ENCODE data around the gene AUTS2.

AUTS2 gene

DNA sequence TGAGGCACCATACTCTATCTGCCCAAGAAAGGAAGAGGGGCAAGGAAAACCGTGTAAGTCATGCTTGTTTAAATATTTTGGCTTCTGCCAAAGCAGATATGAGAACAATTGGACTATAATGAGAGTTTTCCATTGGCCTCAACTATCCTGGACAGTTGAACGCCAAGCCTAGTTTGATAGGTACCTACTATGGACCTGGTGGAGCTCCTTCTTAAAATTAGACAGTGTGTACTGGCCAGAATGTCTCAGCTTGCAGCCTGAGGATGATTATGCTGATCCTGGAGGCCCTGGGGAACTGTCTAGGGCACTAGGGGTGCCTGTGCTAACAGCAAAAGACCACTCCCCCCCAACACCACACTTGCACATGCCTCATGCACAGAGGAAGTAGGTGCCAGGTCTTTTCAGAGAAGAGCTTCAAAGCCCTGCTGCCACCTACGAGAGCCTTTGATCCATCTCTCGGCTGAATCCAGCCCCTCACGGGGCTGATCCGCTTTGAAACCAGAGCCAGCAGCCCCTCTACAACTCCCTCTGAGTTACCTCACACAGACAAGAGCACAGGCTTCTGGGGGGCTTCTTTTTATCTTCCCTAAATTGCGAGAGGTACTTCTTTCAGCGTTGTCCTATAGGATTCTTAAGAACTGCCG, 1059.8 kb downstream of the AUTS2 start:
- DNase-seq, result no peak

DNA sequence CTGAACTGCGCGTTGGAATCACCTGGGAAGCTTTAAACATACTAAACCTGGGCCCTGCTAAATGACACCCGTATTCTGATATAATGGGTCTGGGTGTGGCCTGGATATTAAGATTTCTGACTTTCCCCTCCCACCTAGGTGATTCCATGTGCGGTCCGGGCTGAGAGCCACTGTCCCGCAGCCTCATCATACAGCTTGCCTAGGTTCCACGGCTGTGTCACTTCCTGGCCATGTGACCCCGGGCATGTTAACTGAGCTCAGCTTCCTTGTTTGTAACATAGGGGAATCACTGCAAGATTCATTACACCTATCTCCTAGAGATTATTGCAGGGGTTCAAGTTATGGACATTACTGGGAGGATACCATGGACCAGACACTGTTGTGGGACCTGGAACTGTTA, 1061.0 kb downstream of the AUTS2 start:
- DNase-seq, result no peak

DNA sequence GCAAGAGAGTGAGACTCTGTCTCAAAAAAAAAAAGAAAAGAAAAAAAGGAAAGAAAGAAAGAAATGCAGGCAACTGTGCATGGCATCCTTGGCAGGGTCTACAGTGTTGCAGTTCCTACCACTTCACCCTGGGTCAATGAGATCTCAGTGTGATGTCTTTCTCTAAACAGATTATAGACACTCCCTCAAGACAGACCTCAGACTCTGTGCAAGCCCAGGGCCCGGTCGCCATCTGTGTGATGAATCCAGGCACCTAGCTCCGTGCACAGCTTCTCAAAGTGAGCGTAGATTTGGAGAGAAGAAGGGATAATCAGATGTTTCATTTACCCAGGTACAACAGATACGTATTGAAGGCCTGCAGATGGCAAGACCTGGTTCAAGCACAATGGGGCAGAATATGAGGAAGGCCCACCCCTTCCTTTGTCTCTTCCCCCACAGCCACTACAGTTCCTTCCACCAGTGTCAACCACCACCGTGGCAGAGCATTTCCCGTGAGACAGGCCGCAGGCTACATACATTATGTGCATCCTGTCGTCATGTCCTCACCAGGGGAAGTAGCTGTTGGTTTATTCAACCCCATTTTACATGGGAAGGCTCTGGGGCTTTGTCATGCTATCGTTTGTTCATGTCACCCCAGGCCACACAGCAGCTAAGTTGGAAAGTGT, 1062.0 kb downstream of the AUTS2 start:
- peak; percentile 3 for DNase-seq

DNA sequence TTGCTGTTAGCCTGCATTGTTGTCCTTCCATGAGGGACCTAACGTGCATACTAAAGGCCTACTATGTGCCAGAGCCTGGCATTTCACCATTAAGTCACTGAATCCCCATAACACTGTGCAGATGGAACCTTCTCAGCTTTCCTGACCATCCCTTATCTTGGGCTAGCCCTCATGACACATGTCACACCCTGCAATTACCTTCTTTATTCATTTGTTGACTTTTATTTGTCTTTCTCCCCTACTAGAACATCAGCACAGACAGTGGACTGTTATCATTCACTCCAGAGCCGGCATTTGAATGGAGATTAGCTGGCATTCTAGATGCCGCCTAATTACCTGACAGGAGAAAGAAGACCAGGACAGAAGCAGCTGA, 1062.5 kb downstream of the AUTS2 start:
- DNase-seq, result no peak

GRCh38 chr7:70663680-70664079, 1065.4 kb downstream of the AUTS2 start:
- no peak for DNase-seq

DNA sequence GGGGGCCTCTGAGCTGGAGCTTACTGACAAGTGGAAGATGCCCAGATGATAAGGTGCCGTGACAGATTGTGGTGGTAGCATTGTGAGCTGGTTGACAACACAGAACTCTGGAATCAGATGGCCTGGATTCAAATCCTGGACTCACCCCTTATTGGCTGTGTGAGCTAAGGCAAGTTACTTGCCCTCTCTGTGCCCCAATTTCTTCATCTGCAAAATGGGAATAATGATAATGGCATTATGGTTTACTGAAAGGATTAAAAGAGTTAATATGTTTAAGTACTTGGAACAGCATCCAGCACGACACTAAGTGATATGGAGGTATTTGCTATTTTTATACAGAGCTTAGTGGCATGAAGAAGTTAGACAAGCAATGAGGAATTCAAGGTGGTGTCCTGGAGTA, 1067.7 kb downstream of the AUTS2 start:
- no peak for DNase-seq

- DNase-seq, result no peak
Measured at GRCh38 chr7:70667406-70667805, 1069.1 kb downstream of the AUTS2 start.

DNA sequence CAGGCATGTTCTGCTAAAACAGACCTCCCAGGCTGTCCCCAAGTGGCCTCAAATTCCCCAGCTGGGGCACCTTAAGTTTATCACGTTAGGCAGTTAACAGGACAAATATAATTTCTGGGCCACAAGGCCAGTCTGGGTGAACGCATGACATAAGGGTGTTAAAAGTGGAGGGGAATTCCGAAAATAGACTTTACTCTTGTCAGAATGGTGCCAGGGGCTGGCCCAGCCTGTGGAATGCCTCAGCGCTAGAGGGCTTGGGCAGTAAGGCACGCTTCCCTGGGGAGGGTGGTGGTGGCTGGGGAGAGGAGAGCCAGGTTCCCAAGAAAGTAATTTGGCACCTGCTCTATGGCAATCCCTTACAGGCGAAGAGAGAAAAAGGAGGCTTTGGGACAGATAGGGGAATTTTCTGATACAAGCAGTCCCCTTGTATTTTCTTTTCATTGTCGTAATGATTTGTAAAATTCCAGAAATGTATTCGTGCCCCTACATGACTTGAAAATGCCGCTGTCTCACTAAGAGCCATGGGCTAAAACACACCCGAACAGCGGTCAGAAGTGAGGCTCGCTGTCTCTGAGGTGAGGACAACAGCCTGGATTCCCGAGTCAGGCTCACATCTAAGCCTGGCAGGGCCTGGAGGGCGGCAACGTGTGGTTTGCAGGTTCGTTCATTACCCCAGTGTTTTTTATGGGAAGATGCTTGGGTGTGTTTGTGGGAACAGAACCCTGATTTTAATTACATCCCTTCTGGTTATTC, 1070.5 kb downstream of the AUTS2 start:
- DNase-seq, result no peak

- no peak for DNase-seq
Measured at GRCh38 chr7:70669854-70670253, 1071.6 kb downstream of the AUTS2 start.

GRCh38 chr7:70670288-70670687, 1072.0 kb downstream of the AUTS2 start:
- no peak for DNase-seq

GRCh38 chr7:70673778-70674570, 1075.7 kb downstream of the AUTS2 start:
- no peak for DNase-seq

- DNase-seq, result no peak
Measured at GRCh38 chr7:70674571-70675010, 1076.3 kb downstream of the AUTS2 start.

- no peak for DNase-seq
Measured at GRCh38 chr7:70676243-70676642, 1078.0 kb downstream of the AUTS2 start.

DNA sequence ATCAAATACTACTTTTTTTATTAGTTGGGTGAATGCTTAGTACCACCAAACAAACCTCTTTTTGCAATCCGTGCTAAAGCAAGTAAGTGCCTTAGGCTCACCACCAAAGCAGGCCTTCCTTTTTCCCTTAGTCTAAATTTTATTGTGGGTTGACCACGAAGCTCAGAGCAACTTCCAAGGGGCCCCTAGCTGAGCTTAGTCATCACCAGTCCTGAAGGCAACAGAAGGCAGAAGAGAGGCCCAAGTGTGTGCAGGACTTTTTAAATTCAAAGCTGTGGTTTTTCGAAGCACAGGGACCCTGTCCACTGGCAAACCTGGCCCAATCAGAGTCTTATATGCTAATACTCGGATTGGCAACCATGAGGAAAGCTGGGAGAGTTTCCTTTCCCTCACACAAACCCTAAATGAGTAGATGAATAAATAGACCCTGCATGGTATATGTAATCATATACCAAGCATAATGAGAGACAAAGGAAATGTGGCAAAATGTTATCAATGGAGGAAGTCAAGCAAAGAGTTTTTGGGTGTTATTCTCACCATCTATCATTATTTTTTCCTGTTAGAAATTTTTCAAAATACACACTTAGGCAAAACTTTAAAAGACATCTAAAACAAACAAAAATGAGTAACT, 1080.5 kb downstream of the AUTS2 start:
- DNase-seq, result no peak

DNA sequence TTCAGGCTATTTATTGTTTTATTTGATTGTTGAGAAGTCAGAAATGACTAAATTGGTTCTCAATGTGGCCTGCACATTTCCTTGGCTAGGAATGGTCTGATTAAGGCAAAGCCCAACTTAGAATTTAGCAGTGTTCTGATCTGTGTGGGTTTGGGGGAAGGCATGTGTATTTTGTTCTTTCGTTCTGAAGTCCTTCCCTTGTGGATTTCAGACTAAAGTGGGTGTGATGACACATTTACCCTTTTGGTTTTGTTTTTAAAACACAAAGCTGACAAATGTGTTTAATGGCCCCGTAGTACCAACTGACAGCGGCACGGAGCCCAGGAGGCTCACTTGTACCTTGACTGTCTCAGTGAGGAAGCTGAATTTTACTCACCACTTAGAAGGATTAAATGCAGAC, 1081.4 kb downstream of the AUTS2 start:
- DNase-seq, result no peak

DNA sequence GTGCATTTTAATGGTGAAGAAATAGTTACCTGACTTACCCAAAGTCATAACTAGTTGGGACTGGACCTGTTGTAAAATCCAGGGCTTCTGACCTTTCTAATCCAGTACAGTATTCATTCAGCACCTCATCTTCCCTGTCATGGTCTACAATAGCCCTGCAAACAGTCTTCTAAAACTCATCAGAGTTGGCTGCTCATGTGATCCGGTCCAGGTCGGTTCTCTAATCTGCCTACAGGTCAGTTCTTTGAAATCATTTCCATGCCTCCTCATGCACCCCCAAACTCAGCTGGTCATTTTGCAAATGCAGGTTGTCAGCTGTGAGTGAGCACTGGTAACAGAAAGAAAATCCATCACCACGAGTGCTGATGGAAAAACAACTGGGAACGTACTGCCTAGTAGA, 1082.0 kb downstream of the AUTS2 start:
- no peak for DNase-seq

- no peak for DNase-seq
Measured at GRCh38 chr7:70680743-70681468, 1082.6 kb downstream of the AUTS2 start.

- no peak for DNase-seq
Measured at GRCh38 chr7:70681469-70682350, 1083.4 kb downstream of the AUTS2 start.

DNA sequence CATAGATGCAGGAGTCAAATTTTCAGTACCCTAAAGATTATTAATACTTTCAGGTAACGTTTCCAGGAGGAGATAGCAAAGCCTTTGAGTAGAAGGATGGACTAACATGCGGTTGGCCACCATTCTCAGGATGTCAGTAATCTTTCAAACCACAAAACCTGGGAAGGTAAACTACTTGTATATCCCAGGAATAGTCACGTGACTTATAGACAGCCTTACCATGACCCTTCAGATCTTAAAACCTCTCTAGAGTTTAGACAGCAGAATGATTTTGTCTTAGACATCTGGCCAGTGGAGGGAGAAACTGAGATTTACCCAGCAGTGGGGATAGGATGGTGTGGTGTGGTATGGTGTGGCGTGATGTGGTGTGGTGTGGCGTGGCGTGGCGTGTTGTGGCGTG, 1085.9 kb downstream of the AUTS2 start:
- no peak for DNase-seq

GRCh38 chr7:70693321-70693685, 1095.0 kb downstream of the AUTS2 start:
- no peak for DNase-seq

Data from effector CD8-positive, alpha-beta T cell (primary cell).